Left ventricle myocardium superior (tissue), 1 donor: ENCODE data around the gene CYTH3. TPM values are rescaled to one million over a fixed set of nuclear protein-coding genes. Genes with fewer than 3 reads are reported as not detected.

Experiments
- ATAC-seq: fragments of 200-7000 bp; cut with Tn5 transposase; one replicate; pipeline ENCODE4 v1.9.1; 2020; ENCODE audit warnings: mild to moderate bottlenecking, moderate library complexity
- DNase-seq: peaks from one replicate; pipeline ENCODE4 v3.0.0-alpha.2; 2020
- intact Hi-C: fragments of 100-400 bp; cut with micrococcal nuclease; formaldehyde crosslinking; loops from one replicate; pipeline ENCODE4 v1.11.0; 2022
- total RNA-seq: library from RNA; stranded (reverse); fragmentation: NEBNext Ultra II Directional; extraction: Animal tissue kit (Norgen Biotek cat#: 25700); gene quantifications from one replicate; pipeline ENCODE4 v1.2.1, GENCODE V29; 2021
- donor health status: DM: no; HTN: yes; CAD: no; lungs with severe emphysema.

Gene CYTH3
- total RNA-seq, 1 donor from 2014 or later: 27.8 TPM

DNA sequence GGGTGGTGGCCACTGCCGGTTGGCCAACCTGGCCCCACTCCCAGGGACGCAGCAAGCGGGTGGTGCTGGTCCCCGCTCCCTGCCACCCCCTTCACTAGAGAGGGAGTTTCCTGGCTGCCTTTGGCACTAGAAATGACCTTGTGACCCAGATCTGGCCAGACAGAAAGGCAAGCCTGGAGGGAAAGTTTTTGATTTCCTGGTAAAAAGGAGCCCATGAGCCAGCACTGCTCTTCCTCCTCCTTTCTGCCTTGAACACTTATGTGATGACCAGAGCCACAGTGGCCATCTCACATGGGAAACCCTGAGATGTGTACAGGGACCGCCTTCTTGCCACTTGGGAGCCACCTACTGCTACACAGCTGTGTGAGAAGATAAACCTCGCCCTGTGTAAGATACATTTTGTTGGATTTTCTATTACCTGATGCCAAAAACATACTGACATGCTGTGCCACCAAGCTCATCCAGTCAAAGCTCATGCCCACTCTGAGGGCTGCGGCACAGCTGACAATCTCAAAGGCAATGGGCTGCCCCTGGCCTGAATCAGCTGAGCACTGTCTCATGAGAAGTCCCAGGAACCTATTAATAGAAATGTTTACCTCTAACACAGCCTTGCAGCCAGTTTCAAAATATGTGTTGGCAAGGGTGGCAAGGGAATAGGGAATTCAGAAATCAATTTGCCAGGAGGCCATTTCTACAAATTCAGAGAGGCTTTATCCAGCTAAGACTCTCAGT, 94.0 kb downstream of the CYTH3 start:
- peak; percentile 51 for DNase-seq
- intact Hi-C loops: loop anchor here (10.0 kb wide), 1 partner anchor 86 kb away; no protein-coding TSS in a partner anchor
- ATAC-seq: peak; percentile 86

DNA sequence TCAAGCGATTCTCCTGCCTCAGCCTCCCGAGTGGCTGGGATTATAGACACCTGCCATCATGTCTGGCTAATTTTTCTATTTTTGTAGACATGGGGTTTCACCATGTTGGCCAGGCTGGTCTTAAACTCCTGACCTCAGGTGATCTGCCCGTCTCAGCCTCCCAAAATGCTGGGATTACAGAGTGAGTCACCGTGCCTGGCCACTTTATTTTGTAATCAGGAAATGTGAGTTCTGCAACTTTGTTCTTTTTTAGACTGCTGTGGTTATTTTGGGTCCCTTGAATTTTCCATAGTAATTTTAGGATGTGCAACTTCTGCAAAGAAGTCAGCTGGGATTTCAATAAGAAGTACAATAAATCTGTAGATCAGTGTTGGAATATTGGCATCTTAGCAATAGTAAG, 96.8 kb downstream of the CYTH3 start:
- intact Hi-C loops: loop anchor here (10.0 kb wide), 1 partner anchor 89 kb away; no protein-coding TSS in a partner anchor
- ATAC-seq (no peak), DNase-seq (no peak)

DNA sequence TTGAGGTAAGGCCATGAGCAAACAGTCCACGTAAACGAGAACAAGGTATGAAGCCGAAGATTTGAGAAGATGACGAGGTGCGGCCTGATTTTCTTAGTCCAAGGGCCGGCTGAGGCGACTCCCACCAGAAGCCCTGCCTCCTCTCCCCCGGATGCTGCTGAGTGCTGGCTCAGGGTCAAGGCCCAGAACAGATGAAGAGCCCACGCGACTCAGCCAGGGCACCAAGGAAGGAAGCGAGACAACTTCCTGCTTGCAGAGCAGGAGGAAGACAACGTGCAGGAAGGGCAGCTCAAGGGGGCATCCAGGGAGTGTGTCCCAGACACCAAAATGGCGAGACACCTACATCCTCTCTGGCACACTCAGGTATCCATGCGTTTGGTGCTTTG, 99.5 kb downstream of the CYTH3 start:
- intact Hi-C loops: loop anchor here (10.0 kb wide), 1 partner anchor 92 kb away; no protein-coding TSS in a partner anchor
- ATAC-seq (no peak), DNase-seq (no peak)

DNA sequence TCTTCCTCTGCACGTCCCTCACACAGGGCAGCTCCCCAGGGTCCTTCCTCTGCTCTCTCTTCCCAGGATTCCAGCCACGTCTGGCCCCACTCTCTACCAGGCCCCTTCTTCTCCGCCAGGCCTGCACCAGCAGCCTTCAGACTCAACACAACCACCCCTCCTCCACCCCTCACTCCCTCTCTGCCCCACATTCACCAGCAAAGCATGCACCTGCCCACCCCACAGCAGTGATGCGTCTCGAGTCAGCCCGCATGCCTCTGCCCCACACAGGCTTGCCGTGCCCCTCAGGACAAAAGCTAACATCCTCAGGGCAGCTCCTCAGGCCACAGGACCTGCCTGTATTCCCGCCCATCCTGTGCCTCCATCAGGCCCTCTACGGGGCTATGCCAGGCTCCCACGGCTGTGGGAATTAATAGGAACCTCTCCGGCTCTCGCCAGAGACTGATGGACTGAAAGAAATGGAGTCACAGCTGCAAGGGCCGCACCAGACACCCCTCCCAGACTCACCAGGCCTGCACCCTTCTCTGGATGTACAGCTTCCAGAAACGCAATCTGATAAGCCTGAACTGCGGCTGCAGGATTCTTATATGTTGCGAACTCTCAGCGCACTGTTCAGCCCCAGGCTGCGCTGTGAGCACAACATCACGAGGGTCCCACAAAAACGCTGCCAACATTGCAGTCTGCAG, 100.1 kb downstream of the CYTH3 start:
- DNase-seq: peak; percentile 58
- intact Hi-C loops: loop anchor here (10.0 kb wide), 1 partner anchor 92 kb away; no protein-coding TSS in a partner anchor
- ATAC-seq: peak; percentile 31

DNA sequence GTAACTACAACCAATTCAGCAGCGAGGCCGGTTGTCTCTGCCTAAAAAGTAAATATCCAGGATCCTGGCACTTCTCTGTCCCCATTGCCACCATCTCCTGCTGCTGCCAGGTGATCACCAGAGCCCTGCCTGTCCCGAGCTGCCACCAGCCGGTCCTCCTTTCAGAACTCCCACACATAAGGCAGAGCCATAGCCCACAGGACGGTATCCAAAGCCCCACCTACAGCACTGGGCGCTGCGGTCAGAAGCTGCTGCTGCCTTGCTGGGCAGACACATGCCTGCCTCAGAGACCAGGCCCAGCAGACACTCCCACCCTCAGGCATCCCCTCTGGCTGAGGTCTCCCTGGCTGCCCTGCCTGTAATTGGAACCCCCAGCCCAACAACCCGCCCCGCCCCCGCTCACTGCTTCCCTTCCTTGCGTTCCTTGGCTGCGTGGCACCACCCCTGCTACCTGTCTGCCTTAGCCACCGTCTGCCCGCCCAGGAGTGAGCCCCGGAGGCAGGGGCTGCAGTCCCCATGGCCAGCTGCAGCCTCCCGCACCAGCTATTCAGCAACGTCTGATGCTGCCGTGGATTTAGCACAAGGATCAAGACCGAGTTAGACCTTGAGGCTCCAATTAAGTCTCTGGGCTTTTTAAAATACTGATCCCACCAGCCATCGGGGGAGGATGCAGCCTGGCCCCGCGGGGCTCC, 100.7 kb downstream of the CYTH3 start:
- intact Hi-C loops: loop anchor here (10.0 kb wide), 1 partner anchor 93 kb away; no protein-coding TSS in a partner anchor
- ATAC-seq (no peak), DNase-seq (no peak)

DNA sequence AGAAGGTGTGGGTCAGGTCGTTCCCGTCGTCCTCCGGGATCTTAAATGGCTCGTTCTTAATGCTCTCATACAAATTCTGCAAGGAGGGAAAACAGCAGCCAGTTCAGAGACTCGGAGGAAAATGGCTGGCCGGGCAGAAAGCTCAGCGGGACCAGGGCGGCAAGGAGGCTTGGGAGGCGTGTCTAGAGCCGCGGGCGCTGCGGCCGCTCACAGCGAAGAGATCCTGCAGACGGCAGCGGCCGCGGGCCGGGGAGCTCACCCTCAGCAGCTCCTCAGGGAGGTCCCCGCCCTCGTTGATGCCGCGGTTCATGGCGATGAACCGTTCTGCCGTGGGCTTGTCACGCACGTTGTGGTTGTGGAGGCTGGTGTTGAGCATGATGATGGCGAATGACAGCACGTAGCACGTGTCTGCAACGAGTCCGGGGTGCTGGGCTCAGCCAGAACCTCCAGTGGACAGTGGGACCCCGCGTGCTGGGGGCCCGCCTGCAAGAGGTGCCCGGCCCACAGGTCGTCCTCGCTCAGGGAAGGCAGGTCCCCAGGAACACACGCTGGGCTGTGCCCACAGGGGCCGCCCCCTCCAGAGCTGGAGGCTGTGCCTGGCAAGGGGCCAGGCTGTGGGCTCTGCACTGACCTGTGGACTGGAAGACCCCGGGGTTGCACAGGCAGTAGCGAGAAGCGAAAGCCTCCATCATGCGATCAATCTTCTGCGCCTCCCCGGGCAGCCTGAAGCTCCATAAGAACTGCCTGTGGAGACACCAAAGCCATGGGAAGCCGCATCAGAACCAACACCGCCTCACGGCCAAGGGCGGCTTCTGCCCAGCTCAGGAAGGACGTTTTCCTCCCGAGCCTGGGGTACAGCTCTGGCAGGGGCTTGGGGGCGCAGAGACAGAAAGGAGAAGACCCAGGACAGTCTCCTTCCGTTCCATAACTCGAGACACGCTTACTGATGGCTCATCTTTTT, 101.6 kb downstream of the CYTH3 start:
- ATAC-seq: no peak
- intact Hi-C loops: loop anchor here (10.0 kb wide), 1 partner anchor 94 kb away; no protein-coding TSS in a partner anchor
- DNase-seq: no peak

DNA sequence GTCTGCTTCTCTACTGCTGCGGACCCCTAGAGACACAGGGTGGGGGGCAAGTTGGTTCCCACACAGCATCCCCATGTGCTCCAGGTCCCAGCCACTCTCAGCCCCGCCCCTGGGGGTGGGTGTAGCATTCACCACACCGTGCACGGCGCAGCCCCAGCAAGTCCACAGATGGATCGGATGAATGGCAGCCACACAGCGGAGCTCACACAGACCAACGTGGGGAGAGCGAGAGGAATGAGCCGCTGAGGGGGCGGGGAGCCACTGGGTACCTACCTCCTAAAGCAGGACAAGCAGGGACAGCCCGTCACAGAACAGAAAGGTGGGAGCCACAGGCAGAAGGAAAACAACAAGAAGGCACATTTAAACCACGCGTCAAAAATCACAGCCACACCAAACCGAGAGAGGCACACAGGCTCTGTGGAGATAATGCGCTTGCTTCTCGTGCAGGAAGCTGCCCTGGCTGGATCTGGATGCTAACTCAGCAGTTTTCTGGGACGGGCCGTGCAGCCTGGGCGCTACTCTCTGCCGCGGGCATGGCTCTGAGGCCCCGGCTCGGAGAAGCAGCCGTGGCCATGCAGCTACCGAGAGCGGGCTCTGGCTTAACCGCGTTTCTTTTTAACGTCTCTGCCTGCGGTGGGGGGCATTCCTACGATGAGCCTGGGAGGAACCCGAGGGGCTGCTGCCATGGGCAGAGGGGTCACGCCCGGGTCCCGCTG, 102.5 kb downstream of the CYTH3 start:
- DNase-seq: no peak
- ATAC-seq: no peak
- intact Hi-C loops: loop anchor here (10.0 kb wide), 1 partner anchor 95 kb away; no protein-coding TSS in a partner anchor

DNA sequence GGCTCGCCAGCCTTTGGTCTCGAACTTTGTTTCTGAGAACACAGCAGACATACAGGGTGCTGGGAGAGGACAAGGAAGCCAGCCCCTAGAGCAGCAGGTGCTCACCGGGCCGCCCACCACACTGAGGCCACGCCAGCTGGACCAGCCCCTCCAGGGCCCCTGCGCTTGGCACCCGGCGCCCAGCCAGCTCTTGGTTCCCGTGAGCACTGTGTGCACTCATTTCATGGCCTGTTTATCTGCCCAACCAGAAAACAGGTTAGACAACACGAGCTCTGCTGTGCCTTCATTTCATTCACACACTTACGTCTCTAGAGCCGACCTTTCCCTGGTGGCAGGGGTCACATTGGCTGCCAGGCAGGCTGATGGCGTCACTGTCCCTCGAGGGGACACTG, 104.0 kb downstream of the CYTH3 start:
- intact Hi-C loops: no loop called here
- DNase-seq: peak; percentile 51
- peak; percentile 44 for ATAC-seq

DNA sequence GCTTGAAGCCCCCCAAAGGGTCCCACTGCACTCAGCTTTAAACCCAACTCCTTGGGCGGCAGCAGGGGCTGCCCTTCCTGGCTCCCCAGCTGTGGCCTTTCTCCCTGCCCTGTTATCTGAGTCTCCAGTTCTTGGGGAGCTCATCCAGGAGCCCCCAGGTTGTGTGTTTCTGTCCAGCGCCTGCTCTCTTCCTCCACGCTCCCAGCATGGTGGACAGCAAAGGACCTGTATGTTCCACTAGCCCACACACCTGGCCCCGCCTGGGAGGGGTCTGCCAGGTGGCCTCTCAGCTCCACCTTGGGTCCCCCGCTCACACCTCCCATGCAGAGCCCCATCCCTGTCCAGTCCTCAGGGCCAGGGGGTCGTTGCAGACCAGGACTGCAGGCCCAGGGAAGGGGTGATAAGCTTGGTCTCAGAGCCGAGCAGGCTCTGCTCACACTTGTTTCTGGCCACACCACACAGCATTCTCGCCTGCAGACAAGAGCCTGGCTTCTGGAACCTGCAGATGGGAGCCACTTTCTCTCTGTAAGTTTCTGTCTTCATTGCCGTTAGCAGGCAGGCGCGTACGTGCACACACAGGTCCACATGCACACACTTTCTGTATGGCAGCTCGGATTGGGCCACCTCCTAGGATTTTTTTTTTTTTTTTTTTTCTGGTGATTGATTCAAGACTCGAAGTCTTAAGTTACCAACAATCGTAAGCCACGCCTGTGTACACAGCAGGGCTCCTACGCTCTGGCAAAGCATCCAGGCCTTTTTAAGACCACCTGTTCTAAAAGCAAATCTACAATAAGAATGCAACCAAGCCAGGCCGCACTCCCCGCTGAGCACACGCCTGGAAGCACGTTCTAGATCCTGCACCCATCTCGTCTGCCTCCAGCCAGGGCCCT, 104.6 kb downstream of the CYTH3 start:
- DNase-seq: no peak
- intact Hi-C loops: no loop called here
- ATAC-seq: peak; percentile 21

DNA sequence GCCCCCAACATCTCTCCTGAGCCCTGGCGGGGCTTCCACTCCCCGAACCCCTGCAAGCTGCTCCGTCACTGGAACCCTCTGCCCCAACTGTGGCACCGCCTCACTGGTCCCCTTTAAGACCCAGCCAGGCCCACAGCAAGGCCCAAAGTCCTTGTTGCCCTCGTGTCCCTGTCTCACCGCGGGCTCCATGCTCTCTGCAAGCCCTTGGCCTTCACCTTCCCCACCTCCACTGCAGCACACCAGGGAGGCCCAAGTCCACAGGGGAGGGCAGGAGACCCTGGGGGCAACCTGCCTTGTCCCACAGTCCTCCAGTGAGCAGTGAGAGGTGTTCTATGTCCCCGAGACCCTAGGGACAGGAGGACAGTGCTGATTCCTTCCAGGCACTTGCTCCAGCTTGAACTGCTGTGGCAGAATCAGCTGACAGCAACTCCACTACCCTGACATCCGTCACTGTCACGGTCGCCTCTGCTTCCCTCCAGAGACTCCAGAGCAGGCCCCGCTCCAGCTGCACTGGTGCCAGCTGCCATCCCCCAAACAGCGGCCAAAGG, 105.3 kb downstream of the CYTH3 start:
- ATAC-seq (peak; percentile 77), DNase-seq (peak; percentile 71)
- intact Hi-C loops: no loop called here

DNA sequence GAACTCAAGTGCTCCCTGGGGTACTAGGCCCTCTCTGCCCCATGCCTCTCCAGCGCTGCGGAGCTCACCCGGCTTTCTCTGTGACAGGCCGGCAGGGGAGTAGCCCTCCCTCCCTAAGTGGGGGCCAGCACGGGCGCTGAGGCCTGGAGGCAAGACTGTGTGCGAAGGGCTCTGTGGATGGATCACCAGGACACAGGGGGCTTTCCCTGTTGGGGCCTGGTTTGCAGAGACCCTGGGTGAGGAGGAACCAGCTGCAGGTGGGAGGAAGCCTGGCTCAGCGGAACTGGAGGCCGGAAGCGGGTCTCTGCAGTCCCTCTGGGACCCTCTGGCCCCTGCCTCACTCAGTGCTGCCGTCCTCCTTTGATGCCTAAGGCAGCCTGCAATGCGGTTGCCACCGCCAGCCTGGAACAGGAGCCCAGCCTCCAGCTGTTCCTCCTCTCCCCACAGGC, 106.0 kb downstream of the CYTH3 start:
- no peak for DNase-seq
- no peak for ATAC-seq
- intact Hi-C loops: no loop called here

DNA sequence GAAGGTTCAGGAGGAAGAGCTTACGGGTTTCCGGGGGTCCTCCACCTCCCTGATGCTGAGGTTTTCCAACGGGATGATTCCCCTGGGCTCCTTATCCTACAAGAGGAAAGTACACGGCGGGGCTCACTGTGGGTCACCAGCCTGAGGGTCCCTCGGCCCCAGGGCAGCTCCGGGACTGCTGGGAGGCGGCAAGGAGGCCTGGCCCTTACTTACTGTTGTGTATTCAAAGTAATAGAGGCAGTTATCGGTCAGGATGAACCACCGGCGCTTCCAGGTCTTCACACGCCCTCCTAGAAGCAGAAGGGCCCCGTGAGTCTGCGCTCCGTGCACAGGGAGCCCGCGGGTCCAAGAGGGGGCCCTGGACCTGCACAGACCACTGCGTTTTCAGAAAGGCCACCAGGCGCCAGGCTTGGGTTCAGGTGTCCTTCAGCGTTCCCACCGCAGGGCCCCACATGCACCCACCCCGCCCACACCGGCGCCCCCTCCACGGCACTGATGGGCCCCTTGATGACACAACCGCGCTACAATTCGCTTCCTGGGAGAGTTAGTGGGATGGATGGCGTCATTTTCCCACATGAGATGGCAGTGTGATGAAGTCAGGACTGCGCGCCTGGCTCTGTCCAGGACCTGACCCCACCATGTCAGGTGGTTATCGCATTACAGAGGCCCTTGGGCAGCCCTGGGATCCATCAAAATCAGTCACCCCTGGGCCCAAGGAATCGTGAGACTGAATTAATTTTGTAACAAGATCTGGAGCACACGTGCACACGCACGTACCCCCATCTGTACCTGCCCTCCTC, 106.7 kb downstream of the CYTH3 start:
- no peak for ATAC-seq
- no peak for DNase-seq
- intact Hi-C loops: no loop called here

DNA sequence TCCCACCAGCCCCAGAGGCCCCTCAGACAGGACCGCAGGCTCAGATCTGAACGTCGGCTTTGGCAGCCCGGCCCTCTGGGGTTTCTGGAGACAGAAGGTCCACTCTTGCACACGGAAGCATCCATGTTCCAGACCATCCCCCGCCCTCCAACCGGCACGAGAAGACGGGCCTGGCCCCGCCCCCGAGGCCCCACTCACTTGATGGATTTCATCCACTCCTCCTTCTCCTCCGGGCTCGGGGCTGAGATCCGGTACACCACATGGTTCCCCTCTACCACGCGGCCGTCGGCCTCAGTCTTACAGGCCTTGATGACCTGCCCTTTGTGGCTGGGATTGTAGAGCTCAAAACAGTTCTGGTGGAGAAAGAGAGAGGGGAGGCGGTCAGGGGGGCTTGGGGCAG, 107.3 kb downstream of the CYTH3 start:
- intact Hi-C loops: no loop called here
- no peak for ATAC-seq
- peak; percentile 42 for DNase-seq

DNA sequence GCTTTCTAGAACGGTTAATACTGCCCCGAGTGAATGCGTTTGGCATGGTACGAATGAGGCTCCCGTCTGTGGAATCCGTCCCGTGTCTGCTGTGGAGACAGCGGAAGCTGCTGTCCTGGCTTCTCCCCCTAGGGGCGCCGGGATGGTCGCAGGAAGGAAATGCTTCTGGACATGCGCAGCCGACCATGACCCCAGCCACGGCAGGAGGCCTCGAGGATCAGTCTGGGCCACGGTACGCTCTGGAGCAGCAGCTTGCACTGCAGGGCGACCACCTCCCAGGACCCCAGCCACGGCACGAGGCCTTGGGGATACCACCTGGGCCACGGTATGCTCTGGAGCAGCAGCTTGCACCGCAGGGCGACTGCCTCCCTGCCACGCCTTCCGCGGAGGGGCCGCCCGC, 107.9 kb downstream of the CYTH3 start:
- peak; percentile 68 for DNase-seq
- ATAC-seq: no peak
- intact Hi-C loops: loop anchor here (5.0 kb wide), 1 partner anchor 158 kb away; no protein-coding TSS in a partner anchor

DNA sequence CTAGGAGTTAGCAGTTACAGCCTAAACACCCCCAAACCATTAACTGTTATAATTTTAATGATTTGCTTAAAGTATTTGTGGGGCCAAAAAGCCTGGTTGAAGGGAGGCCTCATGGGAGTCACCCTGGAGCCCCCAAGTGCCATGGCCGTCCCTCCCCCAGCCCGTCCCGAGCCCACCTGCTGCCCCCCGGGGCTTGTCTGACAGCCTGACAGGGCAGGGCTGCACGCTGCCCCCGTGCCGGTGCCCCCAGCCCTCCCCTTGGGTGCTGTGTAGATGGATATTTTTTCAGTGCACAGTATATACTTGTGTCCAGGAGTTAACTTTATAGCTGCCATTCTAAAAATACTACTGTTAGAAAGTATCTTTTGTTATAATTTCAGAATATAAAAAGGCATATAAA, 108.4 kb downstream of the CYTH3 start:
- intact Hi-C loops: loop anchor here (5.0 kb wide), 1 partner anchor 158 kb away; no protein-coding TSS in a partner anchor
- DNase-seq: no peak
- ATAC-seq: no peak

DNA sequence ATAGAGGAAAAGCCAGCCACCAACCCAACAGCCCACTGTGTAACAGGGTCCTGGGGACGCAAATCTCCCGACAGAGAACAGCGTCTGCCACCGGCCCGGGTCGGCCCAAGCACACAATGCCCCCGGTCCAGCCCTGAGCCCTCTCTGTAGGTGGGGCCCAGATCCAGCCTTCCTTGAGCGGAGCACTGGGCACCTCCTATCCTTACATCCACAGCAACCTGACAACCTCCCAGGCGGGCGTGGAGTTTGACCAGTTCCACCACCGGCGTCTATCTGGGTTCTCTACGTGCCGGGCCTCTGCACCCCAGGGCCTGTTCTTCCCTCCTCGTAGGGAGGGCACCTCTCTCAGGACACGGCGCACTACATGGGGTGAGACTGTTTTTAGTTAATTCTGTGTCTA, 109.0 kb downstream of the CYTH3 start:
- ATAC-seq: no peak
- intact Hi-C loops: loop anchor here (5.0 kb wide), 1 partner anchor 159 kb away; no protein-coding TSS in a partner anchor

More for the DNA sequence above, 109.0 kb downstream of the CYTH3 start:
- DNase-seq: no peak
